GM19025 (cell line): ENCODE data around the gene TACC2.
"Not testable (repeated sequence)": the region's sequence is repeated elsewhere in the genome, so short reads cannot be mapped to it uniquely, and the experiment has no call there.

Experiments used
- ATAC-seq: cut with Tn5 transposase; IDR thresholded peaks from one replicate; pipeline ENCODE4 v1.9.1; 2021; ENCODE audit warnings: mild to moderate bottlenecking, low read depth, moderate library complexity; ENCODE audit not compliant: unreplicated experiment

Gene TACC2

DNA sequence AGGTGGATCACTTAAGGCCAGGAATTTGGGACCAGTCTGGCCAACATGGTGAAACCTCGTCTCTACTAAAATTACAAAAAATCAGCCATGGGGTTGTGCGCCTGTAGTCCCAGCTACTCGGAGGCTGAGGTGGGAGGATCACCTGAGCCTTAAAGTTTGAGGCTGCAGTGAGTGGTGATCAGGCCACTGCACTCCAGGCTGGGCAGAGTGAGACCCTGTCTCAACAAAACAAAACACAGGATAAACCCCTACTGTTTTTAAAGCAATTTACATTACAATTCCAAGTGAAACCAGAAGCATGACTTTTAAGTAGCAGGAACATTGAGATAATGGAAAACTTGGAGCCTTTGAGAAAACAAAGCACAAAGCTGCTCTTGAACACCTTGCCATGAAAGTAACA is 189.7 kb downstream of the TACC2 start:
- no peak for ATAC-seq

DNA sequence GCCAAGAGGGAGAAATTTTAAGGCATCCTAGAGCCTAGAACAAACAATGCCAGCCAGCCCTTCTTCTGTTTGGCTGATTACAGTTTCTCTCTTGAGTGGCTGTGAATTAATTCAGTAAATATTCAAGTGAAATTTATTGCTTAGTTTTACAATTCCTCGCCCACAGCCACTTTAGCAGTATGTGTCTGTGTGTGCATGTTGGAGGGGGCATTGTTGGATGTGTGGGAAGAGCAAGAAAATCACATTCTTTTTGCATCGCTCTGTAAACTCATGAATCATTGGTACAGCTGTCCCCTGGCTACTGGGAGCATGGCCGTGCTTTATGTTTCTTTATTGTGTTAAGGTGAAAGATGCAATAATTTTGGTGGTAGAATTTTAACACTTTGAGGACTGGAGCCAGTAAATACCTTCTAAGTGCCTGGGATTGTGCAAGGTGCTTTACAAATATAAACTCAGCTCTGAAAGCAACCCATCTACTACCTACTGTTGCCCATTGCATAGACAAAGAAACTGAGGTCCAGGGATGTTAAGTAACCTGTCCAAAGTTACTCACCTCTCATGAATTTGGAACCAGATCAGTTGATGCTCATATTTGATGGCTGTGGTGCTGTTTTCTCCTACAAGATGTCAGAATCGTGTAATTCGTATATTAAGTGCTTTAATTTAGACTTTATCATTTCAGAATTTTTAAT is 192.2 kb downstream of the TACC2 start:
- ATAC-seq = no peak

DNA sequence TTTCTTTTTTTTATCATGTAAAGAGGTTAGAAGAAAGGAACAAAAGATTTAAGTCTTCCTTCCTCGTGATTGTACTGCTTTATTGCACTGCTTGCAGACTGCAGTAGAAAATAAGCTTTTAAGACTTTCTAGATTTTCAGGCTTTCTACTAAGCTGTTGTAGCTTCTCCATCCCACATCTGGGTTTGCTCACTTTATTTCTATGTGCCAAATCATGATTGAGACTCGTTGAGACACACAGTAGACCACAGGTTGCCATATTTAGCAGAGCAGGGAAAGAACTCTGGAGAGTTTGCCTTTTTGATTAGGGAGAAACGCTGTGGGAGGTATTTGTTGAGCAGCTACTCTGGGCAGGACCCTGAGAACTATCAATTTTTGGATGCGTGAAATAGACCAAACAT is 192.9 kb downstream of the TACC2 start:
- ATAC-seq = no peak

GRCh38 chr10:122182308-122182707 is 193.3 kb downstream of the TACC2 start:
- ATAC-seq = no peak

- ATAC-seq = no peak
Observed at GRCh38 chr10:122184254-122184653, 195.3 kb downstream of the TACC2 start.

GRCh38 chr10:122185643-122186042 is 196.7 kb downstream of the TACC2 start:
- ATAC-seq = no peak

DNA sequence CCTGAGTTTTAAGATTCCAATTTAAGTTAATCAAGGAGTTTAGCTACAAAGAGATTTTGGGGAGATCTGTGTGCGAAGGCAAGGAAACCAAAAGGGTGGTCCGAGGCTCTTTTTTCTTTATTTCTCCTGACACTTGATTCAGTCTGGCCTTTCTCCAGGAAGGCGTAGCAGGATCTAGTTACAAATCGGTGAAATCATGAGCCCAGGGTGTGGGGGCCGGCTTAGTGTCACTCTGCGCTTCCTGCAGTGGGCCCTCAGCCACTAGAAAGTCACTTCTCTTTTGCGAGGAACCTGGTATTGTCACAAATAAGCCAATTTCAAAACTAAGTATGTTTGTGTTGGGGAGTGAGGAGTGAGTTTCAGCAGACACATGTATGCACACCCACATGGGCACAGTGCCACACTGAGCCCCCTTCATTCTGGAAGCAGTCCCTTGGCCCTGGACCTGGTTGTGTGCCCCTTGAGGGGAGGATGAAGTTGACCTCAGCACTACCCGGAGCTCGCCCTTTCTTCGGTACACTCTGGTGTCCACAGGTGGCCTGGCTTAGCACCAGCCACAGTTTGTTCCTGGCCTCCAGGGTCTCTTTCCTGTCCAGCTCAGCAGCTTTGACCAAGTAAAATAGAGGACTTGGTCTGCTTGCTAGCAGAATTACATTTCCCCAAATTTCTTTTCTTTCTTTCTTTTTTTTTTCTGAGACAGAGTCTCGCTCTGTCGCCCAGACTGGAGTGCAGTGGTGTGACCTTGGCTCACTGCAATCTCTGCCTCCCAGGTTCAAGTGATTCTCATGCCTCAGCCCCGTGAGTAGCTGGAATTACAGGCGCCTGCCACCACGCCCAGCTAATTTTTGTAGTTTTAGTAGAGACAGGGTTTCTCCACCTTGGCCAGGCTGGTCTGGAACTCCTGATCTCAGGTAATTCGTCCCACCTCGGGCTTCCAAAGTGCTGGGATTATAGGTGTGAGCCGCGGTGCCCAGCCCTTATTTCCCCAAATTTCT is 198.2 kb downstream of the TACC2 start:
- ATAC-seq = no peak

GRCh38 chr10:122188706-122189105 is 199.7 kb downstream of the TACC2 start:
- no peak for ATAC-seq

DNA sequence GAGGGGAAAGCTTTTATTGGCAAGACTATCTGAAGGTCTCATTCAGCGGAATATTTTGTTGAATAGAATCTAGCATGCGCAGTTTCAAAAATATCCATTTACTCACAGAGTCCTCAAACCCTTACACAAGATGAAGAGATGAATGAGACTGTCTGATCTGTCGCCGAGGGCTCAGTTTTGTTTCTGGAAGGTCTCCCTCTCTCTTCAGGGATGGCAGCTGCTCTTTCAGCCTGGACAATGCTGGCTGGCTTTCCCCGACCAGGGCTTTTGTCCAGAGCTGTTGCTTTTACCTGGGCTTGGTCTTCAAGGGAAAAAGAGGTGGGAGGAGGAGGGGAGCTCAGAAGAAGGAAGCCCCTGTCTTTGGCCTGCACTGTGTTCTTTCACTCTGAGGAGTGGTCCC is 200.2 kb downstream of the TACC2 start:
- no peak for ATAC-seq

DNA sequence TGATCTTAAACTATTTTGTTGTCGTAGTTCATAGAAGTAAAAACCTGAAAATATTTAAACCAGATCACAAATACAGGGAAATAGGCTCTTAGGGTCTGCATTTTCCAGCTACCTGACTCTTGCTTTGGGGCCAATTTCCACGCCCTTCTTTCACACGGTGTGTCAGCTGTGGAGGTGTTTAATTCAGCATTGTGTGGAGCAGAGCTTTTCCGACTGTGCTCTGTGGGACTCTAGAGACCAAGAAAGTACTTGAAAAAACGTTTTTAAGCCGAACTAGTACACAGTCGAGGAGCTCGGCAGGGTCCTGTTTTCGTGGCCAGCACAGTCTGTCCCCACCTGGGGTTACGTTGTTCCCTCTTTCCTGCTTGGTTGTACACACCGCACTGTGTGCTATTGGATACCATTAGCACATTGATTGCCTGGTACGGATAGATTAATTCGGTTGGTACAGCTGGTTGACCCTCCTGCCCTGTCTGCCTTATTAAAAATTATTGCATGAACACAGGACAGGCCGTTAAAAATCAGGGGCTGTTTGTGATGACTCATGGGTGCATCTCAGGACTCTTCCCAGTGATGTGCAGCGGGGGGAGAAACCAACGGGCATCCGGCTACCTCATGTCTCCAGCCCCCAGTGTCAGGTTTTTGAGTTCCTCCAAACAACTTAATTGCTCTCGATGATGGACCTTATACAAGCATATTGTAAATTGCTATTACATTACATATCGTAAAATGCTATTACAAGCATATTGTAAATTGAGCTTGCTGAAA is 201.4 kb downstream of the TACC2 start:
- ATAC-seq = no peak

GRCh38 chr10:122191936-122192541 is 203.1 kb downstream of the TACC2 start:
- no peak for ATAC-seq

GRCh38 chr10:122194251-122194650 is 205.3 kb downstream of the TACC2 start:
- no peak for ATAC-seq

GRCh38 chr10:122196218-122196617 is 207.3 kb downstream of the TACC2 start:
- no peak for ATAC-seq

DNA sequence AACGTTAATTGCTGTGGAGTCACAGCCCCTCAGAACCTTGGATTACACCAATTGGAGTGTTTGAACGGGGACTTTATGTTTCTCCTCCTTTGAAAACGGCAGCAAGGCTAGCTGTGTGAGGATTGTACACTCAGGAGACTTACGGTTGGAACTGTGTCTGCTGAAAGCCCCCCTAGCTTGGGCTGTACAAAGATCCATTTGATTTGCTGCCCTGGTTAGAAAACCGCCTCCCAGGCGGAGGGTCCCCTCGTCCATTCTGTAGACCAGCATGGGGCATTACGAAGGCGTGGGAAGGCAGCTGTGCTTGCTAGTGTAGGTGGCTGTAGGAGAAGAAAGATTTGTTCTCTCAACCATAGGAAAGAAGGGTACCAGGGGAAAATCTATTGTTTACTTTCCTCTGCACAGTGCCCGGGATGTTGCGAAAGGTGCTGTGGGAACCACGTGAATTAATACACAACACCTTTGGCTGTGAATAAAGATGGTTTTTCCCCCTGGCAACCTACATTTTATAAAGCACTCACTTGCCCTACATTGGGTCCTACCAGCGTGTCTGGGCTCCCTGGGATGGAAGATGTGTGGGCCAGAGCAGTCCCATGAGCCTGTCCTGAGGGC is 208.8 kb downstream of the TACC2 start:
- no peak for ATAC-seq

DNA sequence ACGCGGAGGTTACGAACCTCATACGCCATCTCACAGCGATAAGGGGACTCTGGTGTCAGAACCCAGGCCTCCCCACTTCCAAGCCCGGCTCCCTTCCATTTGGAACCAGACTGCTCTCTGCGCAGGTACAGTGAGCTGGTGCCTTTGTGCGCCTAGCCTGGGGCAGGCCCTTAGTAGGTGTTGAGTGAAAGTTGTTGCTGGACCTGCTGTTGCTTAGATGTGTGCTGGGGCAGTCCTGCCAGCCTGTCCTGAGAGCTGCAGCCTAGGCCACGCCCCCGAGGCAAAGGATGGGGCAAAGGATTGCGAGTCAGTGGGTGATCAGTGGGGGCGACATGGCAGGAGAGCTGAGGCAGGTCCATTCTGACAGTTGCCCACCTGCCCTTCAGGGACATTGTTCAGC is 209.7 kb downstream of the TACC2 start:
- ATAC-seq = no peak

- ATAC-seq = no peak
Observed at GRCh38 chr10:122199070-122199469, 210.1 kb downstream of the TACC2 start.

- ATAC-seq = no peak
Observed at GRCh38 chr10:122199689-122200088, 210.7 kb downstream of the TACC2 start.

GRCh38 chr10:122201401-122201800 is 212.4 kb downstream of the TACC2 start:
- no peak for ATAC-seq

- ATAC-seq = not testable (repeated sequence)
Observed at GRCh38 chr10:122203180-122203579, 214.2 kb downstream of the TACC2 start.
